Activated T-cell treated with anti-CD3 and anti-CD28 coated beads for 1 hour (primary cell): ENCODE data around the gene TBC1D8.
"Not testable (repeated sequence)": the region's sequence is repeated elsewhere in the genome, so short reads cannot be mapped to it uniquely, and the experiment has no call there.

Experiments used
- DNase-seq: peaks from one replicate; pipeline ENCODE4 v3.0.0-alpha.2; 2020; ENCODE audit warnings: low read depth

The TBC1D8 gene

DNA sequence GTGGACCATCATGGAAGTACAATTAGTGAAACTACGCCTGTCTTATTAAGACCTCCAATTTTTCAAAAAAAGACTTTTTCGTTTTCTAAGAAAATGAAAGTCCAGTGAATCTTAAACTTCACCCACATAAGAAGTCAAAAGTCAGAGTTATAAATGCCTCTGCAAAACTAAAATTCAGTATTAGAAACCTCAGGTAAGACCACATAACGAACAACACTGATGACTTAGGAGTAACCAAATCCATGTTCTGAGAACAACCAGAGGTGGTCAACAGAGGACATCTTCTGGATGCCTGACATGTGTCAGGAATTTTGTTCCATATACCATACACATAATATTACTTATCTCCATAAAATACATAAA is 86.7 kb downstream of the TBC1D8 start:
- DNase-seq: no peak

DNA sequence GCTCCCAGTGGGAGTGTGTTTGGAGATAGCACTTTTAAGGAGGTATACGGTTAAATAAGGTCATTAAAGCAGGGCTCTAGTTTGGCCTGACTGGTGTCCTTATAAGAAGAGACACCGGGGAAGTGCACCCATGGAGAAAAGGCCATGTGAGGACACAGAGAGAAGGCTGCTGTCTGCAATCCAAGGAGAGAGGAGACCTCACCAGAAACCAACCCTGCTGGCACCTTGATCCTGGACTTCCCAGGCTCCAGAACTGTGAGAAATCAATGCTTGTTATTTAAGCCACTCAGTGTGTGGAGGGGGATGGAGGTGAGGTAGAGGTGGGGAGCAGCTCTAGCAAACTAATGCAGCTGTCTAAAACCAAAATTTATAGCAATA is 87.1 kb downstream of the TBC1D8 start:
- no peak for DNase-seq

DNA sequence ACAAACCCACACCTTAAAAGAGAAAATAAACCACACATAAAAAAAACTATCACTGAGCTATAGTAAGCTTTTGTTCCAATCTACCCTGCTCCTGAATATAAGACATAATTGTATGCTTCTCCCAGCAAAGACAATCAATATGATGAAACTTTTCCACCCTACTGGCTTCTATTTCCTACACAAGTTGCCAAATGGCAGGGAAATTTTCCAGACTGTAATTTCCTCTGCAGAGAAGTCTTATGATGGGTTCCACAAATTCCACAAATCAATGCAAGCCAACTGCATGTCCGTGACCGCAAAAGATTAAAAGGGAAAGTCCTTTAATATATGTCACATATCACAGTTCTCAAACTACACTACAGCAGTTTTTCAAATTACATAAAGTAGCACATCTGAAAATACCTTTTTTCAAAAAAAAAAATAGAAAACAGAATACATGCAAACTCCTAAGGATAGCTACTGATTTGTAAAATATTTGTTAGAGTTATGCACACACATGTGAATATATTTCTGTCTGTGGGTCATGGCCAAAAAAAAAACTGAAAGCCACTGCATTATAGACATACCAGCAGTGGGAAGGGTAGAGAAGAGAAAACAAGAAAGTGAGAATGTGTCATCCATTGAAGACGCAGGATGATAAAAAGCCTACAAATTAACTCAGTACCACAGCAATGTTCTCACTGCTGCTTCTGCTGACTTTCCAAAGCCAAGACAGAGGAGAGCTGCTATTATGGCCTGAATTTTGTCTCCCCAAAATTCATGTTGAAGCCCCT is 87.6 kb downstream of the TBC1D8 start:
- DNase-seq: no peak

DNA sequence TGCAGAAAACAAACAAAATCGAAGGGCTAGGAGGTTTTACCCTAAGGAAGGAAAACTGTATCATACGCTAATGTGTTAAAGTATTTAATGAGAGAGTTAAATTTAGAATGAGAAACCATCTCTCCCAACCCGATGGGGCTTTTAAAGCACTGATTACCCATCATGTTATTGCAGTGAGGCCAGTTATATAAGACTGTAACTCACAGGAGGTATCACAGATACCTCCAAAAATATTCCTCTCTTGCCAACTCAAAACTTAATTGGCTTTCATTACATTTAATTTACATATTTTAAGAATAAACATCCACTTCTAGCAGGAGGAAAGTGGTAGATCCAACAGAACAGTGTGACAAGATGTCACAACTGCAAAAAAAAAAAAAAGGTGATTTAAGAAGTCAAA is 92.8 kb downstream of the TBC1D8 start:
- no peak for DNase-seq

DNA sequence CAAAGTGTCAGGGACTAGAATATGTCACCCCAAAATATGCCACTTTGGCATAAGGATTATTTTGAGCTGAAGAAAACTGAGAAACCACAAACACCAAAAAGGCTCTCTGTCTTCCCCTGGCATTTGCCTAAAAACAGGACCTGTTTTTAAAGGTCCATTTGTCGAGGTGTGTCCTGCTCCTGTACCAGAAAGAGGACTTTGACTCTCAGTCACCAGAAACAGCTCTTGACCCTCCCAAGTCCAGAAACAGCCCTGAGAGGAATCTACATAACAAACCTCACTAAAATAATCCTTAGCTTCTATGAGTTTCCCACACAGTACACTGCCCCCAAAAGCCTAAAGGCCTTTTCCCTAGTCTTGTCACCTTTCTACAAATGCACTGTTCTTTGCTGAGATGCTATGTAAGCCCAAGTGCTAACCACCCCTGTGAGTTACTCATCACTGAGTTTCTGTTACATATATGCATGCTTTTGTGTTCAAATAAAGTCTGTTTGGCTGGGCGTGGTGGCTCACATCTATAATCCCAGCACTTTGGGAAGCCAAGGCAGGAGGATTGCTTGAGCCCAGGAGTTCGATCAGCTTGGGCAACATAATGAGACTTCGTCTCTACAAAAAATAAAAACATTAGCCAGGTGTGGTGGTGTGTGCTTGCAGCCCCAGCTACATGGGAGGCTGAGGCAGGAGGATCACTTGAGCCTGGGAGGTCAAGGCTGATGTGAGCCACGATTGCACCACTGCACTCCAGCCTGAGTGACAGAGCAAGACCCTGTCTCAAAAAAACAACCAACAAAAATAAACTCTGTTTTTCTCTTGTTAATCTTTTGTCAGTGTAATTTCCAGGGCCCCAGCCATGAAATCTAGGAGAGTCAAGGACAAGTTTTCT is 93.9 kb downstream of the TBC1D8 start:
- no peak for DNase-seq

DNA sequence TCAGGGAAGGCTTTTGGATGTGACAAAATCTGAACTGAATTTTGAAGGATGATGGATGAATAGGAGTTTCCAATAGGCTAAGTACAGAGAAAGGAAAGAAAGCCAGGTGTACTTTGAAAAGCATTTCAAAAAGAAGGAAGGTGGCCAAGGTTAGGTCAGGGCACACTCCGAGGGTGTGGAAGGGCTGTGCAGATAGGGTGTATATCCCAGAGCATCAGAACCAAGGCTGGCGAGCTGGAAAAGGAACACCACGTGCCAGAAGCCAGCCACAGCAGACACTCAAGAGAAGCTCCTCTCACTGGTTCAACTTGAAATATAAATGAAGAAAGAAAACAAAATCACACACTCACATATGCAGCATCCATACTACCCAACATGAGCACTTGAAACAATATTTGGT is 98.1 kb downstream of the TBC1D8 start:
- DNase-seq: no peak

DNA sequence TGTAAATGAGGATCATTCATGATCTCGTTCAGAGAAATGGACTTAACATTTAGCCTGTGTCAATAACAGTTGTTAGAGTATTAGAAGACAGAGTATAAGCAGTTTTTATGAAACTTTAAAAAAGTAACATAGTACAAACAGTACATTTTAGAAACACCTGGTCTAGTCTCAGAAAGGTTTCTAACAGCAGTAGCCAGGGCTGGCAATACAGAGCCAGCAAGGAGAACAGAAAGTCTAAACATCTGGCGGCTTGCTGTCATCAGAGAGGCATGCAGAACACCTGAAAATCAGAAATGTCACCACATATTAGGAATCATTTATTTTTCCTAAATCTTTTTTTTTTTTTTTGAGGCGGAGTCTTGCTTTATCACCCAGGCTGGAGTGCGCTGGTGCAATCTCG is 99.0 kb downstream of the TBC1D8 start:
- no peak for DNase-seq

DNA sequence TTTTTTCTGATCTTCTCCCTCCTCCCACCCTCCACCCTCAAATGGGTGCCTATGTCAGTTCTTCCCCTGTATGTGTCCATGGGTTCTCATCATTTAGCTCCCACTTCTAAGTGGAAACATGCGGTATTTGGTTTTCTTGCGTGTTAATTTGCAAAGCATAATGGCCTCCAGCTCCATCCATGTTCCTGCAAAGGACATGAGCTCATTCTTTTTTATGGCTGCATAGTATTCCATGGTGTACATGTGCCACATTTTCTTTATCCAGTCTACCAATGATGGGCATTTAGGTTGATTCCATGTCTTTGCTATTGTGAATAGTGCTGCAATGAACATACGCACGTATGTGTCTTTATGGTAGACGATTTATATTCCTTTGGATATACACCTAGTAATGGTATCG is 100.3 kb downstream of the TBC1D8 start:
- DNase-seq: not testable (repeated sequence)

DNA sequence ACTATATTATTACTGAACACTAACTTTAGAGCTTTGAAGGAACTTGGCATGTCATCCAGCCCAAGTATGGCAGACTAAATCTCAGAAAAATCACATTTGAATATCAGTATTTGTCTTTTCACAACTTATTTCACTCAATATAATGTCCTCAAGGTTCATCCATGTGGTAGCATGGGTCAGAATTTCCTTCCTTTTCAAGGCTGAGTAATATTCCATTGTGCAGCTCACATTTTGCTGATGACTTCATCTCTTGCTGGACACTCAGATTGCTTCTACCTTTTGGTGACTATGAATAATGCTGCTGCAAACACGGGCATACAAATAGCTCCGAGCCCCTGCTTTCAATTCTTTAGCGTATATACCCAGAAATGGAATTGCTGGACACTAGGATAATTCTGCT is 102.4 kb downstream of the TBC1D8 start:
- DNase-seq: no peak

DNA sequence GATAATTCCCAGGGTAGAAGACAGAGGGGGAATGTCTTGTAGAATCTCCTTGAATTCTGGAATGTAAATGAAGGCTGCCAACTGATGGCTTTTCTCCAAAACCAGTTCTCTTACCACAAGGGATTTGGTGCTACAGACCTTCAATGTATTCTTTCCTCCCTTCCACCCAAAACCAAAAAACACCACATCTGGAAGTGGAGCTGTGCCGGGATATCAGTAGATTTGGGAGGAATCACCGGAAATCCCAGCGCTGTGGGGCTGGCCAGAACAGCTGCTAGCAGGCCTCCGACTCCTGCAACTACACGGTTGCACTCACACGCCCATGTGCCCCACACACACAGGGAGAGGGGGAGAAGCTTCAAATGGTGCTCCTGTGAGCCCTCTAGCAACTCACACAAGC is 103.4 kb downstream of the TBC1D8 start:
- no peak for DNase-seq

DNA sequence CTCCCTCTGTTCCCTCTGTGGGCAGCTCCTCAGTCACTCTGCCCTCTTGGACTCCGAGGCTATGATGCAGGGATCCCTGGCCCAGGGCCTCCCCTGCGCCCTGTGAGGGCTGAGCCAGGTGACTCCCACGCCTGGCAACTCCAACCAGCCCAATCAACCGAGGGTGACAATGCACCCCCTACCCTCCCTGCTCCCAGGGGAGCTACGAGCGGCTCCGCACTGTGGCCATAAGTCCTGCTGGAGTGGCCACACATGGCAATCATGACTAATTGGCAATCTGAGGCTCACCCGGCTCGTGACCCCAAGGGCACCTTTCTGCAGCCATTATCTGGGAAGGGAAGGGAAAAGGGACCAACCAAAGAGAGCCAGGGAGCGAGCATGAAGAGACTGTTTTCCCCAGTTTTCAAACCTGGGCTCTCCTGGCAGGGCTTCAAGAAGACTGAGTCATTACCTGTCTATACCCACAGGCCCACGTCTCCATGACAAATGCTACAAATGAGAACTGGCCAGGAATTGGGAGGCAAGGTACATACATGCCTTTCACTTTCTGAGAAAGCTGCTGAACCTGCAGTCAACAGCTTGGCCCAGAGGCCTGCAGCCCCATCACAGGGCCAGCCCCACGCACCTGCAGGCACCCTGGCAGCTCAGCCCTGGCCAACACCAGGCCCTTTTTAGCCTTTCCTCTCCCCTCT is 104.0 kb downstream of the TBC1D8 start:
- no peak for DNase-seq

DNA sequence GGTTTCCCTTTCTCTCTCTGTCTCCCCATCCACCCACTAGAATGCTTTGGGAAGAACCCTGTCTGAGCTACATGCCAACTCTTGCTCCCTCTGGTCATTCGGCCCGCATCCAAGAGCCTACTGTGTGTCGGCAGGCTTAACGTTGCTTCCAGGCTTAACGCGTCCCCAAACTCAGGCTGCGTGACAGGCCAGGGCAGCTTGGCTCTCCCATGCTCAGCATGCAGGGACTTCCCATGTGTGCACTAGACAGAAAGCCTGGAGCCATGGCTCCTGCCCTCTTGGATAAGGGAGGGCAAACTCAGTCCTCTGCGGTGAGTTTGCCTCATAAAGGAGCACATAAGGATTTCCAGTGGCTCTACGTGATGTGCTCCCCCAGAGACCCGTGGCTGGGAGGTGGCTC is 105.9 kb downstream of the TBC1D8 start:
- no peak for DNase-seq

DNA sequence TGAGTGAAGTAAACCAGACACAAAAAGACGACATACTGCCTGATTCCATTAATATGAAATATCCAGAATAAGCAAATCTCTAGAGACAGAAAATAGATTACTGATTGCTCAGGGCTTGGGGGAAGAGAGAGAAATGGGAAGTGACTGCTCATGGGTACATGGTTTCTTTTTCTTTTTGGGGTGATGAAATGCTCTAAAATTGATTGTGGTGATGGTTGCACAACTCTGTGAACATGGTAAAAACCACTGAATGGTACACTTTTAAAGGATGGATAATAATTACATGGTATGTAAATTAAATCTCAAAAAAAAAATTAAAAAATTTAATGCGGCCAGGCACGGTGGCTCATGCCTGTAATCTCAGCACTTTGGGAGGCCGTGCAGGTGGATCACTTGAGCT is 109.8 kb downstream of the TBC1D8 start:
- DNase-seq: no peak

DNA sequence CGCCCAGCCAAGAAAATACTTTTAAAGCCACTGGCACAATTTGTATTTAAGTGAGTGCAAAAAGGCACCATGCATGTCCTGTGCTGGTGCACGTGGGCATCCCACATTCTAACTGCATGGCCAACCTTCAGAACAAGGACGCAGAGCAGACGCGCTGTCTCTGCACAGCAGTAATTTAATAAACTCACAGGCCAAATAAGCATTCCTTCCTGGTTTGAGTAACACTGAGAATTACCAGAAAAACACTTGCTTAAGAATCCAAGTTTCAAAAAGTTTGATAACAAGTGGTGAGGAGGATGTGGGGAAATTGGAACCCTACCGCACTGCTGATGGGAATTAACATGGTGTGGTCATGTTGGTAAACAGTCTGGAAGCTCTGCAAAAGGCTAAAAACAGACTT is 110.4 kb downstream of the TBC1D8 start:
- no peak for DNase-seq

DNA sequence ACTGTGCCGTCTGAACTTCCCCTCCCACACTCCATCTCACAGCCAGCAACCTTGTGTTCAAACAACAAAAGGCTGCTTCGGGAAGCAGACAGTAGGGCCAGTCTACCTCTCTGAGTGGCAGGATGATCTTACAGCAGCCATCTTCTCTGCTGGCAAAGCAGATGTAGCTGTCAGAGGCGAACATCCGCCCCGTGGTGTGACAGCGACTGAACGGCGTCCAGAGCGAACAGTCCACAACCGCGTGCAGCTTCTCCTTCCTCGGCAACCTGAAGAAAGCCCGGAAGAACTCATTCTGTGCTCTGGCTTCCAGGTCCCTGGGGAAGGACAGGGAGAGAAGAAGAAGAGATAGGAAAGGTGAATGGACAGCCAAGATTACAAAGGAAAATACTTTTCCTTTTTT is 111.1 kb downstream of the TBC1D8 start:
- no peak for DNase-seq

DNA sequence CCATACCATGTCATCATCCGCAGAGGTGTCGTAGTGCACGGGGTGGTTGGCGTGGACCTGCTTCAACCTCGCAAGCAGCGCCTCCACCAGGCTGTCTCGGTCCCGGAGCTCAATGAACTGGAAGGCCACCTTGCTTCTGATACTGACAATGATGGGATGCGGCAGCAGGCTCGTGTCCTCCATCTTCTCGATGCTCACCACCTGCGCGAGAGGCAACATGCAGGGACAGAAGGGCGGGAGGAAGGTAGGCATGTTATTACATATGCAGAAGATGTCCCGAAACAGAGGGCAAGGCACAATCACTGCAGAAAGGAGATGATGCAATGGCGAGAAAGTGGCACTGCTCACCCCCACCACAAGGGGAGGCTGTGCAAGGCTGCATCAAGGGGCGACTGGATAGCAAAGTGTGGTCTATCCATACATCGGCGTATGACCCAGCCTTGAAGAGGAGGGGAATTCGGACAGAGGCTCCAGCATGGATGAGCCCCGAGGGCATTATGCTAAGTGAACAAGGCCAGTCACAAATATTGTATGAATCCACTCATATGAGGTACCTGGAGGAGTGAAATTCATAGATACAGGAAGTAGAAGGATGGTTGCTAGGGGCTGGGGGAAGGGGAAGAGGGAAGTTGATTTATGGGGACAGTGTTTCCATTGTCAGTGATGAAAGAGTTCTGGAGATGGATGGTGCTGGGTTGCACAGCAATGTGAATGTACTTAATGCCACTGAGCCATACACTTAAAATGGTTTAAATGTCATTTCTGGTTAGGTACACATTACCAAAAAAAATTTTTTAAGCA is 112.5 kb downstream of the TBC1D8 start:
- DNase-seq: no peak

DNA sequence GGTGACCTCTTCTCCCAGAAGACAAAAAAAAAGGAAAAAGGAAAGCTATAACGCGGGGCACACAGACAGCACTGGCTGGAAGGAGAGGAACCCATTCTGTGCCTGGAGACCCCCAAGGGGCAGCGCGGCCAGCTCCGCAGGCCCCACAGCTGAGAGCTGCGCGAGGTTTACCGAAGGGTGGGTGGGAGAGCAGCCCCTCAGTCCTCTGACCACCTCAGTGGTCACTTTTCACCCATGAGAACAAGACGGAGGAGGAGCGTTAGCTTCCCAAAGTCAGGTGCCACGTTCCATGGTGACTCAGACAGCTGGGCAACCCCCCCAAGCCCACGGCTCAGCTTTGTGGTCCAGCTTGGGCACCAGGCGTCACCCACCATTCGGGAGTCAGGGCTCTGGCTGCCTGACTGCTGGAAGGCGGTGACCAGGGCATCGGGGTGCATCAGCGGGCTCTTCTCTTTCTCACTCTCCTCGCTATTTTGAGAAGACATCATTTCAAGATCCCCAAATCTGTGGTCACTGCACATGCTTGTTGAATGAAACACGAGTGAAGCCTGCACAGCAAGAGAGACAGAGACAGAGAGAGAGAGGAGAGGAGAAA is 113.9 kb downstream of the TBC1D8 start:
- DNase-seq: no peak

DNA sequence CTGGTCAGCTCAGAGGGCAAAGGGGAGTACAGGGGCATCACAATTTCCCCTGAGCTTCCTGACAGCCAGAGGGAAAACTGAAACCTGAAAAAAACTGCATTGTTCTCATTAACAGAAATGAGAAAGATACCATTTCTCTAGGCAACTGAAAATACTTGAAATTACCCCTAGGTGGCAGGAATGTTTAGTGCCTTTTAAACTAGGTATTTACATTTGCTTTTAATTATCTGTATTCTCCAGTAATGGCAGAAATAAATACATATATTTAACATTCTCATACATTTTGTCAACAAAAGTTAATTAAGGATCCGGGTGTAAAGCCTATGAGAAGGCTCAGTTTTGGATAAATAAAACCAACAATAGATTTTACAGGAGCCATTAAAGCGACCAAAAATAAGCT is 114.6 kb downstream of the TBC1D8 start:
- no peak for DNase-seq

DNA sequence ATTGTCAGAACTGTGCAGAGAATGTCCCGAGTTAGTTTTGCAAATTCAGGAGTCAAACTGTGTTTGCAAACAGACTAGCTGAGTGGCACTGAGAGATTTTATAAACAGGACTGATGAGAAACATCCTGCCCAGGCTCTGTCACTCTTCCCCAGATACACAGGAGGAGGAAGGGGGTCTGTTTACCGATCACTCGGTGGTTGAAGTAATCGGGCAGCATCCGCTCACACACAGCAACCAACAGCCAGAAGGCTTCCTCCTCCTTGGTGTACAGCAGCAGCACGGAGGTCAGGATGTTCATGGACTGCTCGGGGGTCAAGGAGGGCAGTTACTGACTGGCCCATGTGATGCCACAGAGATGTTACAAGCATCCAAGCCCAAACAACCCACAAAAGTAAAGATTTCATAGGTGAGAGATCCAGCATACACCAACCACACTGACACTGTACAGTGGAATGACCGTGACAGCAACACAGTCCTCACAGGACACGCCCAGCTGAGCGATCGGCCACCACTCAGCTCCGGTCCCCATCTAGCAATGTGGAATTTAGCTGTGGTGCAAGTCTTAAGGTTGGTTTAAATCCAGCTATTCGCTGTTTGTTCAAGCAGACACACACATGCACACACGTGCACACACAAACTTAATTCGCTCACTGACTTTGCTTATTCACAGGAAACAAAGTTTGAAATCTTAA is 119.0 kb downstream of the TBC1D8 start:
- no peak for DNase-seq

DNA sequence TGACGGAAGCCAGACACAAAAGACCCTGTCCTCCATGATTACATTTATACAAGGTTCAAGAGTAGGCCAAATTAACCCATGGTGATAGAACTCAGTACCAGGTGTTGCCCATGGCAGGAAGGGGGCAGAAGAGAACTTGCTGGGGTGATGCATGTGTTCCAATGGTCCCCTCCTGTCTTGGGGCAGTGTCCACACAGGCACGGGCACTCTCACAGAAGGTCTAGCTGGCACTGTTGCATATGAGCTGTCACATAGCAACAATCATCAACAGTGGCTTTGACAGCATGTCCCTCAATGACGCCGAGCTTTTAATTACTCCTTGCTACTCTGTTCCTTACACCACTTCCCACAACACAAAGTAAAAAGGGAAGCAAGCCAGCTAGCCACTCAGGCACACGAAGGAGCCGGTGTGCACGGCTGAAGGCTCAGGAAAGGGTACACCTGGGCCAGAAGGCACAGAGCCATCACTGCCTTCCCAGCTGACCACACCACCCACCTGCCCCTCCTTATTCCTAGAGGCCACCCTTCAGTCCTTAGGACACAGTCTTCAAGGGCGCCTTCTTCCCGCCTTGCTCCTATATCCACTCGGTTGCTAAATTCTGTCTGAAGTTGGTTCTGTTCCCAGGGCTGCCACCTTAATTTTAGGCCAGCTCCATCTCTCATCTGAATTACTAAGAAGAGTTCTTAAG is 120.2 kb downstream of the TBC1D8 start:
- DNase-seq: no peak

DNA sequence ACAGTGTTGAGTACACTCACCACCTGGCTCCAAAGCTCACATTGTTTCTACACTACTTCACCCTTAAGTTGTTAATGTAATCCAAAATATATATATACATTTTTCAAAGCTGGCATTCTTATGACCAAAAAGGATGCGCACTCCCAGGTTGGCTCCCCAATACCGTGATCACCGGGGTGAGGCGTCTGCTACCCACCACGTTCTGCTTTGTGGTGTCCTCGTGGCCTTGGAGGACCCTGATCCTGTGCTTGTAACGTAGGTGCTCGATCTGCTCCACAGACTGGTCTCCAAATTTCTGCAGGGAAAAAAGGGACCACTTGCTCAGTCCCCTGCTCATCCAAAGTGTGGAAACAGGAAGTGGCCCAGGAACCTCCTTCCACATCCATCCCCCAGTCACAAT is 123.3 kb downstream of the TBC1D8 start:
- DNase-seq: no peak
